IMR-90 (cell line): ENCODE data around the gene TDRD7. TPM values are rescaled to one million over a fixed set of nuclear protein-coding genes. Genes with fewer than 3 reads are reported as not detected.

Source experiments
- ATAC-seq: fragments of 200-7000 bp; cut with Tn5 transposase; 2 replicates; pipeline ENCODE4 v1.9.1; 2020; ENCODE audit warnings: low read depth, mild to moderate bottlenecking, moderate library complexity
- BruUV-seq: library from RNA; stranded (reverse); fragments of 400-500 nt; replicated peaks from 2 replicates; lab custom pipeline; 2021; lab: Mats Ljungman, UMichigan
- CTCF ChIA-PET: fragments of 300-600 bp; formaldehyde crosslinking; extraction: SDS; loops from one replicate; lab custom pipeline; 2021; ENCODE audit warnings: antibody characterized with exemption; lab: Yijun Ruan, JAX
- POLR2A ChIA-PET: fragments of 300-600 bp; sonication (Branson Sonifier 250); formaldehyde crosslinking; loops from one replicate; lab custom pipeline; 2022; ENCODE audit warnings: antibody characterized with exemption; ENCODE audit not compliant: unreplicated experiment; lab: Charles Lee
- DNase-seq: peaks from one replicate; pipeline ENCODE4 v3.0.0; 2013
- H2AFZ ChIP-seq: replicated peaks from 2 replicates; pipeline ENCODE3; 2013; ENCODE audit warnings: low read length, mild to moderate bottlenecking; ENCODE audit not compliant: poor library complexity
- H2AK5ac ChIP-seq: 2 replicates; pipeline ENCODE4 v1.6.1; 2013; ENCODE audit warnings: low read depth, low read length, inconsistent platforms
- H2AK9ac ChIP-seq: replicated peaks from 2 replicates; pipeline ENCODE3; 2013; ENCODE audit warnings: mild to moderate bottlenecking, low read depth, low read length, moderate library complexity; ENCODE audit not compliant: poor library complexity
- H2BK120ac ChIP-seq: 2 replicates; pipeline ENCODE4 v1.6.1; 2013; ENCODE audit warnings: low read depth, low read length, inconsistent platforms
- H2BK15ac ChIP-seq: 3 replicates; pipeline ENCODE4 v1.6.1; 2013; ENCODE audit warnings: low read depth, low read length, inconsistent platforms
- H2BK20ac ChIP-seq: 2 replicates; pipeline ENCODE4 v1.6.1; 2013; ENCODE audit warnings: low read depth, mild to moderate bottlenecking, inconsistent platforms, low read length, moderate library complexity
- H2BK5ac ChIP-seq: 2 replicates; pipeline ENCODE4 v1.6.1; 2013; ENCODE audit warnings: mild to moderate bottlenecking, low read depth, low read length, inconsistent platforms; ENCODE audit not compliant: poor library complexity, severe bottlenecking
- H3K14ac ChIP-seq: replicated peaks from 2 replicates; pipeline ENCODE4 v1.6.1; 2013; ENCODE audit warnings: low read depth, low read length, inconsistent platforms
- H3K18ac ChIP-seq: 2 replicates; pipeline ENCODE4 v1.6.1; 2013; ENCODE audit warnings: low read depth, low read length, control low read depth
- H3K23ac ChIP-seq: 2 replicates; pipeline ENCODE4 v1.6.1; 2013; ENCODE audit warnings: low read depth, low read length, inconsistent platforms
- H3K27ac ChIP-seq: 2 replicates; pipeline ENCODE4 v1.5.1; 2013; ENCODE audit warnings: mild to moderate bottlenecking, control low read depth, low read length; ENCODE audit not compliant: insufficient read depth
- H3K27me3 ChIP-seq: 2 replicates; pipeline ENCODE4 v1.6.1; 2013; ENCODE audit warnings: low read length; ENCODE audit not compliant: control insufficient read depth, insufficient read depth
- H3K36me3 ChIP-seq: 2 replicates; pipeline ENCODE4 v1.6.1; 2013; ENCODE audit warnings: low read length, mixed read lengths; ENCODE audit not compliant: control insufficient read depth, insufficient read depth
- H3K4ac ChIP-seq: 2 replicates; pipeline ENCODE4 v1.6.1; 2013; ENCODE audit warnings: low read depth, low read length, inconsistent platforms
- H3K4me1 ChIP-seq: 2 replicates; pipeline ENCODE4 v1.6.1; 2013; ENCODE audit warnings: low read length, mixed read lengths; ENCODE audit not compliant: control insufficient read depth, insufficient read depth
- H3K4me2 ChIP-seq: 2 replicates; pipeline ENCODE4 v1.6.1; 2013; ENCODE audit warnings: low read depth, mild to moderate bottlenecking, control low read depth, low read length, moderate library complexity
- H3K4me3 ChIP-seq: 2 replicates; pipeline ENCODE4 v1.5.1; 2013; ENCODE audit warnings: low read depth, mild to moderate bottlenecking, control low read depth, low read length, moderate library complexity; ENCODE audit not compliant: insufficient read depth
- H3K56ac ChIP-seq: 2 replicates; pipeline ENCODE4 v1.6.1; 2013; ENCODE audit warnings: low read length, inconsistent platforms; ENCODE audit not compliant: insufficient read depth; ENCODE audit errors: extremely low read depth
- H3K79me1 ChIP-seq, 2 experiments: 2 replicates each; pipeline ENCODE4 v1.6.1; 2013; ENCODE audit warnings: low read length in 2 of 2, inconsistent platforms in 1 of 2, low read depth in 1 of 2
- H3K9ac ChIP-seq: 2 replicates; pipeline ENCODE4 v1.6.1; 2013; ENCODE audit warnings: low read depth, low read length, control low read depth
- H3K9me1 ChIP-seq: 2 replicates; pipeline ENCODE4 v1.6.1; 2013; ENCODE audit warnings: low read length, inconsistent platforms; ENCODE audit not compliant: insufficient read depth
- H3K9me3 ChIP-seq: 2 replicates; pipeline ENCODE4 v1.6.1; 2013; ENCODE audit warnings: low read length; ENCODE audit not compliant: control insufficient read depth, insufficient read depth
- H4K20me1 ChIP-seq: 2 replicates; pipeline ENCODE4 v1.6.1; 2013; ENCODE audit warnings: low read length, inconsistent platforms; ENCODE audit not compliant: insufficient read depth
- H4K5ac ChIP-seq: 2 replicates; pipeline ENCODE4 v1.6.1; 2013; ENCODE audit warnings: mild to moderate bottlenecking, low read depth, low read length, control low read depth
- H4K8ac ChIP-seq, 2 experiments: 2 replicates each; pipeline ENCODE4 v1.6.1; 2013; ENCODE audit warnings: low read depth in 2 of 2, low read length in 2 of 2, control low read depth in 1 of 2, inconsistent platforms in 1 of 2
- H4K91ac ChIP-seq: 2 replicates; pipeline ENCODE4 v1.6.1; 2013; ENCODE audit warnings: low read depth, low read length, inconsistent platforms; ENCODE audit not compliant: insufficient read depth
- BHLHE40 ChIP-seq: fragments of 150-350 bp; IDR thresholded peaks from 2 replicates; pipeline ENCODE4 v1.6.1; 2016; ENCODE audit warnings: mild to moderate bottlenecking, low read depth, low read length
- CHD1 ChIP-seq: IDR thresholded peaks from 2 replicates; pipeline ENCODE4 v1.6.1; 2012; ENCODE audit warnings: low read depth, low read length, improper control_type of control experiment
- CTCF ChIP-seq: conservative IDR thresholded peaks from 2 replicates; pipeline ENCODE4 v1.5.1; 2012; ENCODE audit warnings: mild to moderate bottlenecking, low read depth, low read length, improper control_type of control experiment
- ELK1 ChIP-seq: fragments of 150-350 bp; IDR thresholded peaks from 2 replicates; pipeline ENCODE4 v1.6.1; 2016; ENCODE audit warnings: low read depth, mild to moderate bottlenecking, low read length, moderate library complexity, borderline replicate concordance
- FOS ChIP-seq: fragments of 150-350 bp; IDR thresholded peaks from 2 replicates; pipeline ENCODE4 v1.6.1; 2016; ENCODE audit warnings: low read depth, low read length
- MAZ ChIP-seq: IDR thresholded peaks from 2 replicates; pipeline ENCODE4 v1.6.1; 2012; ENCODE audit warnings: low read depth, mild to moderate bottlenecking, low read length, improper control_type of control experiment, moderate library complexity, borderline replicate concordance
- MXI1 ChIP-seq: IDR thresholded peaks from 2 replicates; pipeline ENCODE4 v1.6.1; 2012; ENCODE audit warnings: low read depth, mild to moderate bottlenecking, low read length, moderate library complexity, borderline replicate concordance
- NFE2L2 ChIP-seq: fragments of 150-350 bp; IDR thresholded peaks from 2 replicates; pipeline ENCODE4 v1.6.1; 2016; ENCODE audit warnings: low read depth, mild to moderate bottlenecking, low read length
- POLR2A ChIP-seq: IDR thresholded peaks from 2 replicates; pipeline ENCODE4 v1.6.1; 2012; ENCODE audit warnings: mild to moderate bottlenecking, low read depth, low read length
- RAD21 ChIP-seq: IDR thresholded peaks from 2 replicates; pipeline ENCODE4 v1.6.1; 2012; ENCODE audit warnings: low read length, improper control_type of control experiment
- RCOR1 ChIP-seq: IDR thresholded peaks from 2 replicates; pipeline ENCODE4 v1.6.1; 2012; ENCODE audit warnings: mild to moderate bottlenecking, low read length, improper control_type of control experiment; ENCODE audit not compliant: insufficient replicate concordance
- RFX5 ChIP-seq: IDR thresholded peaks from 2 replicates; pipeline ENCODE4 v1.8.0; 2012; ENCODE audit warnings: low read depth, mild to moderate bottlenecking, low read length, moderate library complexity
- SMC3 ChIP-seq: fragments of 150-350 bp; IDR thresholded peaks from 2 replicates; pipeline ENCODE4 v1.6.1; 2016; ENCODE audit warnings: low read depth, mild to moderate bottlenecking, antibody characterized with exemption, low read length, moderate library complexity
- USF2 ChIP-seq: fragments of 150-350 bp; IDR thresholded peaks from 2 replicates; pipeline ENCODE4 v1.6.1; 2017; ENCODE audit warnings: mild to moderate bottlenecking, antibody characterized with exemption, low read length, low read depth
- WGBS, 2 experiments: methylation state at CpG; one replicate each; pipeline versions ENCODE4 v1.1.5 to v1.1.7; 2013; ENCODE audit warnings: missing lambda C conversion rate in 2 of 2; ENCODE audit not compliant: insufficient read length in 1 of 2; ENCODE audit errors: extremely low coverage in 2 of 2; 5-methylcytosine and 5-hydroxymethylcytosine counted together
- dilution Hi-C: fragments of 300-500 bp; cut with HindIII; formaldehyde crosslinking; loops from one replicate; pipeline ENCODE4 v1.14.3; 2018; ENCODE audit warnings: low sequenced_read_pairs; ENCODE audit not compliant: unreplicated experiment
- in situ Hi-C: fragments of 300-500 bp; cut with MboI; formaldehyde crosslinking; loops from 3 replicates; pipeline ENCODE4 v1.14.3; 2019; ENCODE audit warnings: low sequenced_read_pairs, inconsistent platforms, mixed read lengths
- intact Hi-C: fragments of 100-400 bp; cut with micrococcal nuclease; formaldehyde crosslinking; loops from 2 replicates; pipeline ENCODE4 v1.10.0; 2022
- polyA plus RNA-seq, 3 experiments: library from polyadenylated mRNA; depleted of rRNA; stranded (reverse); fragments of >200 nt; gene quantifications; 2 replicates each; pipeline ENCODE4 v1.2.3, GENCODE V29; 2012; ENCODE audit warnings: low replicate concordance in 1 of 3
- total RNA-seq: library from RNA; depleted of rRNA; stranded (reverse); fragments of >200 nt; gene quantifications from 2 replicates; pipeline ENCODE4 v1.2.3, GENCODE V29; 2012

TDRD7 gene
- total and polyA plus RNA-seq, 2 of the 4 experiments (the other 2 are of a cell fraction) = 4.4 to 9.7 TPM

GRCh38 chr9:97386733-97387503, 25.0 kb upstream of the TDRD7 start:
- Histone ChIP-seq H3K79me1 (no peaks in the 10 kb centered on the region), H3K27me3 (peaks cover 2% of the 10 kb centered on the region; the same call in 1 of the 2 replicates), H3K18ac (no peak overlapping the region), H2BK5ac (no peak overlapping the region), H3K4me2 (no peak overlapping the region), H2AK9ac (peak overlapping the region; percentile 52), H2BK20ac (no peak overlapping the region), H3K9ac (no peak overlapping the region), H3K9me3 (no peaks in the 10 kb centered on the region), H4K91ac (no peak overlapping the region), H2AK5ac (no peak overlapping the region), H4K20me1 (no peaks in the 10 kb centered on the region), H3K27ac (no peak overlapping the region), H4K8ac (no peak overlapping the region), H3K56ac (no peak overlapping the region), H2BK120ac (no peak overlapping the region), H3K23ac (no peak overlapping the region), H3K4me3 (no peak overlapping the region), H3K9me1 (no peaks in the 10 kb centered on the region), H4K5ac (no peak overlapping the region), H2BK15ac (no peak overlapping the region), H3K36me3 (no peaks in the 10 kb centered on the region), H2AFZ (peak overlapping the region; percentile 47), H3K4ac (no peak overlapping the region), H3K14ac (no peak overlapping the region), H3K4me1 (no peaks in the 10 kb centered on the region)
- ChIA-PET POLR2A (no interaction called here), CTCF (interaction anchor here (0.6 to 0.7 kb wide), 6 partner anchors 15 to 203 kb away, joined by 3 to 5 read pairs (median 4); no protein-coding TSS in a partner anchor)
- intact Hi-C loops (loop anchor here (1.0 kb wide), 1 partner anchor 228 kb away; no protein-coding TSS in a partner anchor), in situ Hi-C loops (no loop called here), dilution Hi-C loops (no loop called here)
- 0% methylated on average over 6 of the region's 30 CpGs; no CpG with 5 or more reads in 1 of the 2 experiments for WGBS, 2 experiments
- DNase-seq = peak; percentile 56
- no TSS peak for BruUV-seq
- ATAC-seq = peak; percentile 96
- TF ChIP-seq POLR2A (no peak), ELK1 (no peak), MXI1 (peak; percentile 60; the same call in 1 of the 2 replicates), RFX5 (no peak), SMC3 (peak; percentile 42), CTCF (peak; percentile 70), FOS (no peak), RCOR1 (no peak), USF2 (no peak), MAZ (peak; percentile 14; the same call in 1 of the 2 replicates), BHLHE40 (peak; percentile 21; the same call in 1 of the 2 replicates), RAD21 (peak; percentile 47), NFE2L2 (no peak), CHD1 (no peak)
